CD4-positive, alpha-beta T cell (primary cell): ENCODE results near the gene CARF. TPM values are rescaled to one million over a fixed set of nuclear protein-coding genes. Genes with fewer than 3 reads are reported as not detected.
A peak's percentile ranks its signal among the peaks of the same experiment; 100 is the strongest.

Source experiments
- ATAC-seq: fragments of 200-7000 bp; cut with Tn5 transposase; one replicate; pipeline ENCODE4 v1.10.0; 2022; ENCODE audit warnings: mild to moderate bottlenecking; ENCODE audit not compliant: poor library complexity
- CTCF ChIA-PET: fragments of 350-600 bp; sonication (Branson Sonifier 250); formaldehyde crosslinking; loops from one replicate; lab custom pipeline; 2021; ENCODE audit warnings: antibody characterized with exemption, inconsistent platforms; lab: Charles Lee
- POLR2A ChIA-PET: fragments of 350-600 bp; sonication (Branson Sonifier 250); formaldehyde crosslinking; loops from one replicate; lab custom pipeline; 2021; ENCODE audit warnings: antibody characterized with exemption, inconsistent platforms; lab: Charles Lee
- DNase-seq, 14 experiments: peaks; one replicate each; pipeline ENCODE4 v3.0.0-alpha.2; 2013 to 2020; ENCODE audit warnings: mixed read lengths in 2 of 14
- H3K27ac ChIP-seq, 2 donors: one replicate each; pipeline versions ENCODE4 v1.5.1 to v1.7.0; 2013; ENCODE audit warnings: low read length in 2 of 2, low read depth in 1 of 2, mild to moderate bottlenecking in 1 of 2
- H3K27me3 ChIP-seq, 2 experiments: 1 replicate in 1 of 2; 2 replicates in 1 of 2; pipeline versions ENCODE4 v1.6.1 to v1.7.0; 2013; ENCODE audit warnings: low read length in 2 of 2, control low read depth in 1 of 2, mild to moderate bottlenecking in 1 of 2, moderate library complexity in 1 of 2; ENCODE audit not compliant: insufficient read depth in 2 of 2, control insufficient read depth in 1 of 2
- H3K36me3 ChIP-seq: one replicate; pipeline ENCODE4 v1.6.1; 2013; ENCODE audit warnings: low read length, control low read depth; ENCODE audit not compliant: insufficient read depth
- H3K4me1 ChIP-seq: one replicate; pipeline ENCODE4 v1.6.1; 2013; ENCODE audit warnings: low read length, control low read depth; ENCODE audit not compliant: insufficient read depth
- H3K4me3 ChIP-seq: one replicate; pipeline ENCODE4 v1.5.1; 2013; ENCODE audit warnings: mild to moderate bottlenecking, low read length, moderate library complexity
- H3K9me3 ChIP-seq, 2 experiments: 1 replicate in 1 of 2; 2 replicates in 1 of 2; pipeline versions ENCODE4 v1.6.1 to v1.7.0; 2013; ENCODE audit warnings: low read length in 2 of 2, mild to moderate bottlenecking in 2 of 2, control low read depth in 1 of 2, moderate library complexity in 1 of 2; ENCODE audit not compliant: control insufficient read depth in 1 of 2, insufficient read depth in 1 of 2
- H3K27ac Mint-ChIP-seq: one replicate; pipeline ENCODE4 v1.8.0; 2020; ENCODE audit warnings: mixed read lengths
- H3K27me3 Mint-ChIP-seq: one replicate; pipeline ENCODE4 v1.8.0; 2021; ENCODE audit warnings: mixed read lengths
- H3K36me3 Mint-ChIP-seq: one replicate; pipeline ENCODE4 v1.8.0; 2021; ENCODE audit warnings: low read depth, mixed read lengths
- H3K4me1 Mint-ChIP-seq: one replicate; pipeline ENCODE4 v1.8.0; 2021; ENCODE audit warnings: low read depth, mixed read lengths
- H3K4me3 Mint-ChIP-seq: one replicate; pipeline ENCODE4 v1.8.0; 2020; ENCODE audit warnings: mild to moderate bottlenecking, mixed read lengths
- H3K9me3 Mint-ChIP-seq: one replicate; pipeline ENCODE4 v1.8.0; 2020; ENCODE audit warnings: mixed read lengths
- CTCF ChIP-seq: fragments of 200-600 bp; IDR thresholded peaks from one replicate; pipeline ENCODE4 v1.8.0; 2022; ENCODE audit warnings: antibody characterized with exemption, mild to moderate bottlenecking
- intact Hi-C, 2 experiments: fragments of 100-400 bp; cut with DNase I in 1 of 2; cut with micrococcal nuclease in 1 of 2; formaldehyde crosslinking; loops; one replicate each; pipeline versions ENCODE4 v1.15.1 to v1.9.0; 2023 to 2025; cut with DNase I, micrococcal nuclease
- total RNA-seq, 174 experiments: library from RNA in 2 of 174; stranded (reverse) in 2 of 174; gene quantifications; one replicate each; pipeline ENCODE4 v1.2.3 and lab custom pipeline; 2021 to 2026

Gene CARF
- total RNA-seq, 2 experiments from 2014 or later, result 9.0 to 9.6 TPM

GRCh38 chr2:203016716-203017115 lies 104.6 kb downstream of the CARF start:
- Mint-ChIP-seq H3K27ac (no peak overlapping the region), H3K27me3 (no peaks in the 10 kb centered on the region), H3K4me3 (peak overlapping the region; percentile 73), H3K4me1 (peaks cover 51% of the 10 kb centered on the region), H3K36me3 (peaks cover 11% of the 10 kb centered on the region), H3K9me3 (no peaks in the 10 kb centered on the region)
- ATAC-seq (no peak), DNase-seq (no peak)
- H3K9me3 ChIP-seq, result no peaks in the 10 kb centered on the region
- intact Hi-C loops, result loop anchor here in 1 of 2 experiments (5.0 to 10.0 kb wide), 4 partner anchors 109 to 1562 kb away; partner anchors contain the start of genes BMPR2, ICOS, STRADB and TRAK2
- no peaks in the 10 kb centered on the region for H3K36me3 ChIP-seq
- peaks cover 15% of the 10 kb centered on the region for H3K4me1 ChIP-seq
- no peaks in the 10 kb centered on the region for H3K27me3 ChIP-seq
- no peak overlapping the region for H3K4me3 ChIP-seq
- TF ChIP-seq CTCF, result no peak
- no peak overlapping the region for H3K27ac ChIP-seq
- ChIA-PET POLR2A (no interaction called here), CTCF (no interaction called here)

DNA sequence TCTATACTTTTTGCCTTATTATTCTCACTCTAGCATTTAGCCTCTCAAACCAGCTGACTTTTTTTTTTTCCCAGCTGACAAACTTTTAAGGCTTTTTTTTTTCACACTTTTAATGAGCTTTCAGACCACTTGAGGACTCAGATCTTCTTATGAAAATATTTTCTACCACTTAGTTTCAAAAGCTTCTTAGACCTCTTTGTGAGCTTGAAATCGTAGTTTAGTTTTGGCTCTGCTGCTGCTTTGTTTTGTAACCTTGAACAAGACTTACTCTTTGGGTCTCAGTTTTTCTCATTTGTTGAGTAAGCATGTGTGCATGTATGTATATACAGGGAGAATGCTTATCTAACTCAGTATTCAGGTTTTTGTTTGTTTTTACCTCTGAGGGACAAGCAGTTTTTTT lies 106.1 kb downstream of the CARF start:
- Mint-ChIP-seq H3K27me3 (no peaks in the 10 kb centered on the region), H3K4me1 (peaks cover 51% of the 10 kb centered on the region), H3K9me3 (no peaks in the 10 kb centered on the region), H3K4me3 (peak overlapping the region; percentile 36), H3K27ac (peak overlapping the region; percentile 6), H3K36me3 (peaks cover 11% of the 10 kb centered on the region)
- ChIA-PET CTCF (no interaction called here), POLR2A (interaction anchor here (1.3 kb wide), 1 partner anchor 107 kb away, joined by 3 read pairs; the partner anchor contains the start of gene WDR12)
- no peak for ATAC-seq
- H3K4me1 ChIP-seq, result peaks cover 15% of the 10 kb centered on the region
- H3K27me3 ChIP-seq, result no peaks in the 10 kb centered on the region
- intact Hi-C loops, result loop anchor here in 1 of 2 experiments (5.0 to 10.0 kb wide), 4 partner anchors 111 to 1563 kb away; partner anchors contain the start of genes BMPR2, ICOS, STRADB and TRAK2
- H3K27ac ChIP-seq, result no peak overlapping the region
- no peak for DNase-seq
- H3K9me3 ChIP-seq, result no peaks in the 10 kb centered on the region
- H3K36me3 ChIP-seq, result no peaks in the 10 kb centered on the region
- no peak for TF ChIP-seq CTCF
- no peak overlapping the region for H3K4me3 ChIP-seq

DNA sequence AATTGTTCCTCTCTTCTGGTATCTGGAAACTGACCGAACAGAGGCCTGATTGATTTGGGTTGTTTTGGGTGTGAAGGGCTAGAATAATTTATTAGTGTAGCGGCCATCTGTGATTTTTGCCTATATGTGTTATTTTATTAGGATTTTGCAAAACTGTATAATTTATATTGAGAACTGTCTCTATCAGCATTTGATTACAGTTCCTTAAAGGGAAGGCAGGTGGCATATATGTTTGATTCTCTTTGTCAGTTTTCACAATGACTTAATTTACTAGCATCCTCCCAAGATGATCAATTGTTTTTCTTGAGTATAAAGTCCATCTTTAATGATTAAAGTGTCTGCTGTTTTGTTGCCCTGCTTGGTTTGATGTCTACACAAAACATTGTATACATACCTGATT lies 107.1 kb downstream of the CARF start:
- POLR2A ChIA-PET, result no interaction called here
- H3K27me3 Mint-ChIP-seq, result no peaks in the 10 kb centered on the region
- no peaks in the 10 kb centered on the region for H3K9me3 Mint-ChIP-seq
- H3K4me1 Mint-ChIP-seq, result peaks cover 46% of the 10 kb centered on the region
- no peak overlapping the region for H3K27ac ChIP-seq
- DNase-seq, result no peak
- intact Hi-C loops, result loop anchor here in 1 of 2 experiments (5.0 to 10.0 kb wide), 4 partner anchors 112 to 1564 kb away; partner anchors contain the start of genes BMPR2, ICOS, STRADB and TRAK2
- H3K4me3 ChIP-seq, result no peak overlapping the region
- H3K36me3 ChIP-seq, result no peaks in the 10 kb centered on the region
- ATAC-seq, result no peak
- no peak for TF ChIP-seq CTCF
- H3K4me3 Mint-ChIP-seq, result no peak overlapping the region
- H3K36me3 Mint-ChIP-seq, result peaks cover 7% of the 10 kb centered on the region
- no peaks in the 10 kb centered on the region for H3K9me3 ChIP-seq
- no peak overlapping the region for H3K27ac Mint-ChIP-seq
- peaks cover 9% of the 10 kb centered on the region for H3K4me1 ChIP-seq
- H3K27me3 ChIP-seq, result no peaks in the 10 kb centered on the region
- CTCF ChIA-PET, result no interaction called here
